PC-9 (cell line): ENCODE measurements around the gene OR52N5.

Experiments
- CTCF ChIP-seq: fragments of 200-600 bp; sonication (generic); conservative IDR thresholded peaks from 2 replicates; pipeline ENCODE4 v1.6.1; 2017; ENCODE audit warnings: mixed run types, antibody characterized with exemption, mild to moderate bottlenecking, moderate library complexity
- EZH2 ChIP-seq: fragments of 200-600 bp; sonication (generic); IDR thresholded peaks from 2 replicates; pipeline ENCODE4 v1.8.0; 2017; ENCODE audit warnings: antibody characterized with exemption, low read depth

GRCh38 chr11:5783255-5783654, at the start of gene OR52N5:
- TF ChIP-seq CTCF = no peak
- TF ChIP-seq EZH2 = no peak
